HEK293 (cell line): ENCODE results near the gene UNC13A.

Source experiments
- CTCF ChIA-PET: fragments of 350-600 bp; formaldehyde crosslinking; extraction: SDS; loops from one replicate; lab custom pipeline; 2021; ENCODE audit warnings: antibody characterized with exemption; lab: Yijun Ruan, JAX
- POLR2A ChIA-PET: fragments of 300-600 bp; formaldehyde crosslinking; extraction: SDS; loops from one replicate; lab custom pipeline; 2020; ENCODE audit warnings: antibody characterized with exemption, inconsistent platforms; lab: Yijun Ruan, JAX
- H3K27ac ChIP-seq: fragments of 200-500 bp; sonication (Bioruptor generic); 2 replicates; pipeline ENCODE4 v1.5.1; 2014; ENCODE audit warnings: low read depth, low read length, control low read depth, inconsistent platforms; ENCODE audit errors: extremely low read depth
- H3K36me3 ChIP-seq, 2 experiments: fragments of 200-500 bp in 1 of 2; sonication (Bioruptor generic) in 1 of 2; 1 replicate in 1 of 2; 2 replicates in 1 of 2; pipeline ENCODE4 v1.5.1; 2014 to 2017; ENCODE audit warnings: inconsistent platforms in 2 of 2, low read length in 2 of 2; ENCODE audit not compliant: control insufficient read depth in 2 of 2, insufficient read depth in 1 of 2
- H3K4me1 ChIP-seq: fragments of 200-500 bp; sonication (Bioruptor generic); 2 replicates; pipeline ENCODE4 v1.5.1; 2014; ENCODE audit warnings: mild to moderate bottlenecking, low read length, inconsistent platforms; ENCODE audit not compliant: control insufficient read depth, insufficient read depth
- H3K4me3 ChIP-seq: 2 replicates; pipeline ENCODE4 v1.5.1; 2011; ENCODE audit warnings: low read depth, mild to moderate bottlenecking, control low read depth, low read length, moderate library complexity
- H3K9me3 ChIP-seq: fragments of 200-500 bp; sonication (Bioruptor generic); 2 replicates; pipeline ENCODE4 v1.5.1; 2014; ENCODE audit warnings: low read depth, low read length, inconsistent platforms; ENCODE audit not compliant: control insufficient read depth, insufficient read depth
- GLIS2 ChIP-seq: fragments of 450-650 bp; formaldehyde crosslinking; IDR thresholded peaks from 2 replicates; pipeline ENCODE4 v1.5.1; 2016; ENCODE audit warnings: missing biosample characterization, missing genetic modification characterization
- HOXD13 ChIP-seq: sonication (generic); formaldehyde crosslinking; IDR thresholded peaks from 2 replicates; pipeline ENCODE4 v1.8.0; 2022; ENCODE audit warnings: missing genetic modification reagents, borderline replicate concordance
- KLF1 ChIP-seq: fragments of 450-650 bp; formaldehyde crosslinking; IDR thresholded peaks from 2 replicates; pipeline ENCODE4 v1.5.1; 2016; ENCODE audit warnings: missing biosample characterization, missing genetic modification characterization
- PATZ1 ChIP-seq: fragments of 450-650 bp; formaldehyde crosslinking; IDR thresholded peaks from 2 replicates; pipeline ENCODE4 v1.5.1; 2016; ENCODE audit warnings: missing biosample characterization, missing genetic modification characterization
- ZBTB21 ChIP-seq: fragments of 450-650 bp; formaldehyde crosslinking; IDR thresholded peaks from 2 replicates; pipeline ENCODE4 v1.5.1; 2017; ENCODE audit warnings: missing biosample characterization, missing genetic modification characterization
- ZBTB26 ChIP-seq: fragments of 450-650 bp; formaldehyde crosslinking; optimal IDR thresholded peaks from 2 replicates; pipeline ENCODE3; 2016; ENCODE audit warnings: missing biosample characterization, mild to moderate bottlenecking, missing genetic modification characterization
- ZBTB44 ChIP-seq: fragments of 450-650 bp; IDR thresholded peaks from 2 replicates; pipeline ENCODE4 v1.5.1; 2018; ENCODE audit warnings: missing biosample characterization, mild to moderate bottlenecking, missing genetic modification characterization
- ZBTB48 ChIP-seq: fragments of 450-650 bp; formaldehyde crosslinking; IDR thresholded peaks from 2 replicates; pipeline ENCODE4 v1.5.1; 2016; ENCODE audit warnings: missing biosample characterization, missing genetic modification characterization
- ZFP3 ChIP-seq: fragments of 450-650 bp; formaldehyde crosslinking; IDR thresholded peaks from 2 replicates; pipeline ENCODE4 v1.5.1; 2016; ENCODE audit warnings: low read depth, missing biosample characterization, missing genetic modification characterization
- ZFP69B ChIP-seq: fragments of 450-650 bp; formaldehyde crosslinking; IDR thresholded peaks from 2 replicates; pipeline ENCODE4 v1.5.1; 2016; ENCODE audit warnings: missing biosample characterization, missing genetic modification characterization
- ZNF10 ChIP-seq: fragments of 450-650 bp; formaldehyde crosslinking; IDR thresholded peaks from 2 replicates; pipeline ENCODE4 v1.5.1; 2017; ENCODE audit warnings: missing biosample characterization, missing genetic modification characterization
- ZNF133 ChIP-seq: fragments of 450-650 bp; formaldehyde crosslinking; IDR thresholded peaks from 2 replicates; pipeline ENCODE4 v1.5.1; 2016; ENCODE audit warnings: missing biosample characterization, missing genetic modification characterization
- ZNF184 ChIP-seq: fragments of 450-650 bp; IDR thresholded peaks from 2 replicates; pipeline ENCODE4 v1.5.1; 2018; ENCODE audit warnings: missing biosample characterization, mild to moderate bottlenecking, missing genetic modification characterization
- ZNF266 ChIP-seq: fragments of 450-650 bp; formaldehyde crosslinking; IDR thresholded peaks from 2 replicates; pipeline ENCODE4 v1.5.1; 2016; ENCODE audit warnings: missing biosample characterization, missing genetic modification characterization, low read depth
- ZNF280C ChIP-seq: fragments of 450-650 bp; formaldehyde crosslinking; IDR thresholded peaks from 2 replicates; pipeline ENCODE4 v1.5.1; 2016; ENCODE audit warnings: missing biosample characterization, missing genetic modification characterization
- ZNF280D ChIP-seq: fragments of 450-650 bp; formaldehyde crosslinking; IDR thresholded peaks from 2 replicates; pipeline ENCODE4 v1.5.1; 2016; ENCODE audit warnings: missing biosample characterization, missing genetic modification characterization
- ZNF391 ChIP-seq: fragments of 450-650 bp; formaldehyde crosslinking; IDR thresholded peaks from 2 replicates; pipeline ENCODE4 v1.5.1; 2016; ENCODE audit warnings: low read depth, missing biosample characterization, missing genetic modification characterization, borderline replicate concordance
- ZNF423 ChIP-seq: fragments of 450-650 bp; formaldehyde crosslinking; IDR thresholded peaks from 2 replicates; pipeline ENCODE4 v1.5.1; 2016; ENCODE audit warnings: missing biosample characterization, missing genetic modification characterization
- ZNF449 ChIP-seq: fragments of 450-650 bp; formaldehyde crosslinking; IDR thresholded peaks from 2 replicates; pipeline ENCODE4 v1.5.1; 2017; ENCODE audit warnings: missing biosample characterization, mild to moderate bottlenecking, missing genetic modification characterization, moderate library complexity
- ZNF48 ChIP-seq: fragments of 450-650 bp; formaldehyde crosslinking; IDR thresholded peaks from 2 replicates; pipeline ENCODE4 v1.5.1; 2016; ENCODE audit warnings: missing biosample characterization, missing genetic modification characterization
- ZNF529 ChIP-seq: fragments of 450-650 bp; formaldehyde crosslinking; IDR thresholded peaks from 2 replicates; pipeline ENCODE4 v1.5.1; 2017; ENCODE audit warnings: missing genetic modification characterization, missing biosample characterization; ENCODE audit not compliant: insufficient replicate concordance
- ZNF623 ChIP-seq: fragments of 450-650 bp; formaldehyde crosslinking; IDR thresholded peaks from 2 replicates; pipeline ENCODE4 v1.5.1; 2016; ENCODE audit warnings: missing biosample characterization, missing genetic modification characterization
- ZNF624 ChIP-seq: fragments of 450-650 bp; formaldehyde crosslinking; IDR thresholded peaks from 2 replicates; pipeline ENCODE4 v1.5.1; 2017; ENCODE audit warnings: missing biosample characterization, missing genetic modification characterization
- ZNF837 ChIP-seq: fragments of 450-650 bp; formaldehyde crosslinking; IDR thresholded peaks from 2 replicates; pipeline ENCODE4 v1.5.1; 2016; ENCODE audit warnings: missing biosample characterization, missing genetic modification characterization
- ZSCAN30 ChIP-seq: fragments of 450-650 bp; IDR thresholded peaks from 2 replicates; pipeline ENCODE4 v1.5.1; 2018; ENCODE audit warnings: missing biosample characterization, mild to moderate bottlenecking, missing genetic modification characterization, moderate library complexity
- ZXDB ChIP-seq: fragments of 450-650 bp; formaldehyde crosslinking; IDR thresholded peaks from 2 replicates; pipeline ENCODE4 v1.5.1; 2016; ENCODE audit warnings: missing biosample characterization, missing genetic modification characterization

Gene UNC13A

GRCh38 chr19:17687857-17688784 lies at the start of gene UNC13A:
TSS of gene UNC13A (minus strand) at chr19:17688354. CDS start at chr19:17688199, 155 bp downstream.
- peak within 1 kb of the TSS; percentile 28 for H3K4me3 ChIP-seq
- H3K9me3 ChIP-seq, result no peaks in the 10 kb centered on the region
- ChIA-PET POLR2A (no interaction called here), CTCF (interaction anchor here (0.6 to 1.0 kb wide), 3 partner anchors 23 to 308 kb away, joined by 3 to 5 read pairs (median 3); no protein-coding TSS in a partner anchor)
- H3K27ac ChIP-seq, result no peak within 1 kb of the TSS
- no peaks in the 10 kb centered on the region for H3K4me1 ChIP-seq
- H3K36me3 ChIP-seq, result no peaks in the 10 kb centered on the region
- TF ChIP-seq ZNF48 (tag by site-specific recombination) (no peak), ZNF449 (tag by site-specific recombination) (peak; percentile 80), ZBTB21 (tag by site-specific recombination) (no peak), HOXD13 (CRISPR knock-in tag) (no peak), ZBTB44 (tag by site-specific recombination) (no peak), ZFP3 (no peak), ZXDB (no peak), ZNF266 (tag by site-specific recombination) (no peak), ZBTB48 (tag by site-specific recombination) (no peak), ZBTB26 (tag by site-specific recombination) (peak; percentile 22), ZNF280C (tag by site-specific recombination) (no peak), GLIS2 (tag by site-specific recombination) (peak; percentile 51; the same call in 1 of the 2 replicates), ZNF423 (tag by site-specific recombination) (no peak), ZNF280D (tag by site-specific recombination) (no peak), ZNF623 (no peak), ZNF391 (tag by site-specific recombination) (no peak), KLF1 (tag by site-specific recombination) (peak; percentile 39; the same call in 1 of the 2 replicates), ZNF529 (tag by site-specific recombination) (no peak), PATZ1 (tag by site-specific recombination) (peak; percentile 67), ZNF184 (tag by site-specific recombination) (no peak), ZNF133 (tag by site-specific recombination) (no peak), ZNF10 (tag by site-specific recombination) (no peak), ZNF837 (tag by site-specific recombination) (no peak), ZSCAN30 (tag by site-specific recombination) (peak; percentile 76; the same call in 1 of the 2 replicates), ZFP69B (tag by site-specific recombination) (no peak), ZNF624 (tag by site-specific recombination) (no peak)
